GM19468 (cell line): ENCODE data around the gene SLC22A7.

Source experiments
- ATAC-seq: cut with Tn5 transposase; IDR thresholded peaks from one replicate; pipeline ENCODE4 v1.9.1; 2021; ENCODE audit warnings: mild to moderate bottlenecking, moderate library complexity, moderate number of reproducible peaks; ENCODE audit not compliant: unreplicated experiment; ENCODE audit errors: extremely low read depth

SLC22A7 gene

DNA sequence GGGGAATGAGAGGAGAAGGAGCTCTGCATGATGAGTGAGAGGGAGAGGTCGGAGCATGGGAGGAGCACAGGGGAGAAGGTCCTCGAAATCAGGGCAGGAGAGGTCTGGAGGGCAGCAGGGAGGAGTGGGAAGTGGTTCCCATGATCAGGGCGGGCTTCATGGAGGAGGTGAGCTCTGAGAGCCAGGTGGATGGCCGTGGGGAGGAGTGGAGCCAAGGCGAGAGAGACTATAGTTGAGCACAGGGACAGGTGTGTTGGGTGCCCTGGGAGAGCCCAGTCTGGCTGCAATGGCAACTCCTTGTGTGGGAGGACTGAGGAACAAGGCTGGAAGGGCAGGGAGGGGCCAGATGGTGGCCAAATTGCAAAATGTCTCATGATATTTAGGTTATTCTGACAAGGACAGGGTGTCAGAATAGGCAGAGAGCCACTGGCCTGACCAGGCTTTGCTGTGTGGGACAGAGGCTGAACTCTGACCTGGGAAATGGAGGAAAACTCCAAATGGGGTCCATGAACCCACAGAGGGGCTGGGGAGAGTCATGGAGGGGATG is 33.4 kb upstream of the SLC22A7 start:
- ATAC-seq, result no peak

- no peak for ATAC-seq
Observed at GRCh38 chr6:43265564-43265963, 32.5 kb upstream of the SLC22A7 start.

DNA sequence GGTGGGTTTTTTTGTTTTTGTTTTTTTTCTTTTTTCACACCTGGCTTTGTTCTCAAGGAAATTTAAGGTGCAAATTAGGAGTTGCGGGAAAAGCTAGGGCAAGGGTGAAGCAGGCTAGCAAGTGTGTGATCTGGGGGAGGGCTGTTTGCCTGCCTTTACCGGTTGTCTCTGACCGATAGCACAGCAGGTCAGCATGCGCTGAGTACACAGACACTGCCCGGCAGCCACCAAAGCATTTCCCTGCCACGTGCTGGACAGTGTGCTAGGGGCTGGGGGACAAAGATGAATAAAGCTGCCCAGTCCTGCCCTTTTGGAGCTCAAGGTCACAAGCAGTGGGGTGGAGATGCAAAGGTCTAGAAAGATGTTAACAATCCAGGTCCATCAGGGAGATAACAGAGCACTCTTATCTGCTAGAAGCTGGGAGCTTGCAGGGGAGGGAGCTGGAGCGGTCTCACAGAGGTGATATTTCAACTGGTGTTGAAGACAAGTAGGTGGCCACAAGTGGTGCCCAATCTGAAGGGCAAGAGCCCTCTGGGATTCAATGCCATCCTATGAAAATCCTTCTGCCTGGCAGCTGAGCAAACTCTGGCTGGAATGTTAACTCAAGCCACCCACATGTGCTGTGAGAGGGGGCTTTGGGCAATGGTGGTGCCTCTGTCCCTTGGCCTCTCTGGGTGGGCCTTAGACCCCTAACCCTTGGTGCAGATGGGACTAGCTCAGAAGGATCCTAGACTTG is 30.3 kb upstream of the SLC22A7 start:
- no peak for ATAC-seq

- no peak for ATAC-seq
Observed at GRCh38 chr6:43268355-43268700, 29.7 kb upstream of the SLC22A7 start.

DNA sequence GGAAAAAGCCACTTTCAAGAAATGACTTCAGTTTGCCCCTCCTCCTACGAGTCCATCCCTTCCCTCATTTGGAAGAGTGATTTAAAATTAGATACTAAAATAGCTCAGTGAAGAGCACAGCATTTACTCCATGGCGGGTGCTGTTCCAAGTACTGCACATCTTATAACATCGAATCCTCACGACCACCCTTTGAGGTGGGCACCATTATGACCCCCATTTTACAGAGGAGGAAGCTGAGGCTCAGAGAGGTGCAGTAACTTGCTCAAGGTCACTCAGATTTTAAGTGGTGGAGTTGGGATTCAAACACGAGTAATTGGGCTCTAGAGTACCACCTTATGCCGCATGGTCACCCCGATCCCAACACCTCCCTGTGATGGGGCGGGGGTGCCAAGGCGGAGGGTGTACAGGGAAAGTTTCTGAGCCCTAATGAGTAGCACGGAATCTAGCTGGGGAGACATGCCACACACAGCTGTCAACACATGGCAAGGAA is 29.2 kb upstream of the SLC22A7 start:
- ATAC-seq, result no peak

DNA sequence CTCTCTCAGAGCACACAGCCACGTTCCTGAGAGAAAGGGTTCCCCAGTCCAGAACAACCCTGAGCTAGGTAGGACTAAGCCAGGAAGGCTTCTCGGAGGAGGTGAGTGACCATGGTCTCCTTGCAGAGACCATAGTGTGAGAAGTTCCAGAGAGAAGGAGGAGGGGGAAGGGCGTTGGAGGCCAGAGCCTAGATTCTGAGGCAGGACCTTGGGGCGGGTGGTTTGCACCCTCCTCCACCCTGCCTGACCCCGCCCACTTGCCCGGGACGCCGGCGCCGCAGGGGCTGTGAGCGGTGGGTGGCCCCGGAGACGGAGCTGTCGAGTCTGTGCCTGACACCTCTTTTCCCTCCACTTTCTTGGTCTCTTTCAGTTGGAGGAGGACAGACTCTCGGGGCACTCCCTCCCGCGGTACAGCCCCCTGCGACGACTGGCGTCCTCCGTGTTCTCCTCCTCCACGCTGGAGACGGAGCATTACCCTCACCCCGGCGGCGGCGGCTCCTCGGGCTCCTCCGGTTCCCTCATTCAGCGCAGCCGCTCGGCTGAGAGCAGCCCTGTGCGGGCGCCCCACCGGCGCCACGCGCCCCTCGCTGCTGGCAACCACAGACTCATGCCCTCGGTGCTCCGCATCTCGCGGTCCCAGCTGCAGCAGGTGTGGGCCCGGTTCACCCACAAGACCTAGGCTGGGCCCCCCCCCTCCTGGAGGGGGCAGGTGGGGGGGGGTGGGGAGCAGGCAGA is 28.6 kb upstream of the SLC22A7 start:
- ATAC-seq, result no peak

- ATAC-seq, result no peak
Observed at GRCh38 chr6:43271103-43271815, 26.8 kb upstream of the SLC22A7 start.

DNA sequence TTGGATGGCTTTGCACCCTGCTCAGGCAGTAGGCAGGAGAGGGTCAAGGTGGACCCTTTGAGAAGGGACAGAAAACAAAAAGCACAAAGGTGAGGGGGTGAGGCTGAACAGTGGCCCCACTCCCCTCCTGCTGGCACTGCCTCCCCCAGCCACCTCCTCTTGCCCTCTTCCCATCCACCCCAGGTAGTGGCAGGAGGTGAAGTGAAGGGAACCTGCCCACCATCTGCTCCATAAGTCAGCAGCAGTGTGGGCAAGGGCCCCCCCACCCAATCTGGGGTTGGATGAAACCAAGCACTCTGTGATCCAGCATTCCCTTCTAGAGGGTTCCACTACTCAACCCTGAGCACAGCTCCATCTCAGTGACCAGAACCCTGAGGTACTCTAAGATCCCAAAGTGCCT is 26.1 kb upstream of the SLC22A7 start:
- ATAC-seq, result no peak

DNA sequence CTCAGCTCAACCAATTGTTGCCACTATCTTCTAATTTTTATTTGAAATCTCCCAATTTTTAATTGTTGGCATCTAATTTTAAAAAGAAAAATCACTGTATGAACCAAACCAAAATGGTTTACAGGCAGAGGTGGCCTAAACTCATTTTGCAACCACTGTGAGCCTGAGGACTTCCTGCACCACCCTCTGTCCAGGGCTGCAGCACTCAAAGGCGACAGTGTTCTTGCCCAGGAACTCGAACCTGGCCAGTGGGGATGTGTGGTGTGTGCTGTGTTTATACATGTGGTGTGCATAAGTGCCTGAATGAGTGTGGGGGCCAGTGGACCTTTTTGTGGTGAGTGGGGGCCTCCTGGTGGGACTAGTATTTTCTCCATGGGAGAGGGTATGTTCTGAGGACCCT is 24.4 kb upstream of the SLC22A7 start:
- ATAC-seq, result no peak

DNA sequence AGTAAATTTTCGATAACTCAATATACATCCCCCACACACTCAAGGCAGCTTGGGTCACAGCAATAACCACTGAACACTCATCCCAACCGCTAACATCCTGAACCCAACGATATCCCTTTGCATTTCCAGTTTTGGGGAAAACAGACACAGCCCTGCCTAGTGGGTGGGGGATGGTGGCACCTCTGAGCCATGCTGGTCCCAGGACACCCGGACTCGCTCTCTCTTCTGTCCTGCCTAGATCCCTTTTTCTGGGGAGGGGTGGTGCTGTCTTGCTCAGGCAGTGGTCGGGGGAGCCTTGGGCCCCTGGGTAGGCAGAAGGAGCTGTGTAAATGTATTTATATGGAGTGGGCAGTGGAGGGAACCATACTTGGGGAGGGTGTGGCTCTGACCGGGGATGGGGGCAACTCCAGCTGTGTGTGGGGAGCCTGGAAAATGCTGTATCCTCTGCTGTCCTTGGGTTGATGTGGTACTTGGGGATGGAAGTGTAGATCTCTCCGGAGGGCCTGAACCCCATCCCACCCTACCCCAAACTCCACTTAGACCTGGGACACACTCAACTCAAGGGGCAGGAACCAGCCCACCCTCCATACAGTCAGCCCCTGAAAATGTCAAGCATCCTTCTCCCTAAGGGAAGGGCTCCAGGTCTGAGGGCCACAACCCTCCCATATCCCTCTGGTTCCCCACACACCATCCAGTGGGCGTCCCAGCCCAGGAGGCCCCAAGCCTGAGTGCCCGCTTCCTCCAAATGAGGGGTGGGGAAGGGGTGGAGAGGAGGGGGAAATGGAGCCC is 23.7 kb upstream of the SLC22A7 start:
- ATAC-seq, result no peak

DNA sequence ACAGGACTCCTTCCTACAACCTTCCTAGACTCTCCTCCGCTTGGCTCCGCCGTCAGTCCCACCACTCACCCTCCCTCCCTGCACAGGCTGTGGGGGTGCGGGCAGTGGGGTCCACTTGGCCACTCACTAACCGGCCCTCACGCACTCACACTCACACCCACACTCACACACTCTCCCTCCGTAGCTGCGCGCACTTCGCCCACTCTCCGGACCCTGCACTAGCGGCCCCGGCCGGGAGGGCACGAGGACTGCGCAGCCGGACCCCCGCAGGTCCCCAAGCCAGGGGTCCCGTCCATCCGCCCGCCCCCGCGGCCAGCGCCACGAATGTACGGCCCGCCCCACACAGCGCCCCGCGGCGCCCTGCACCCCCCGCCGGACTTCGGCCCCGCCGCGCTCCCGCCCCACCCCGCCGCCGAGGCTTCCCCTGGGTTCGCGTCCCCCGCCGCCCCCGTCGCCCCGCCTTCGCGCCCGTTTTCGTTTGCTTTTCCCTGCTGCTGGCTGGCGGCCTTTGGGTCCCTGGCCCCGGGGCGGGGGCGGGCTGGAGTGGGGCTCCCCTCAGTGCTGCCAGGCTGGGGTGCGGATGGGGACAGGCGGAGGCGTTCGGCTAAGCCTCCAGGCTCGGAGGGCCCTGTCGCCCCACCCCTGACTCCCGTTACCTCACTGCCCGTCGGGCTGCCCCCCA is 23.0 kb upstream of the SLC22A7 start:
- no peak for ATAC-seq

DNA sequence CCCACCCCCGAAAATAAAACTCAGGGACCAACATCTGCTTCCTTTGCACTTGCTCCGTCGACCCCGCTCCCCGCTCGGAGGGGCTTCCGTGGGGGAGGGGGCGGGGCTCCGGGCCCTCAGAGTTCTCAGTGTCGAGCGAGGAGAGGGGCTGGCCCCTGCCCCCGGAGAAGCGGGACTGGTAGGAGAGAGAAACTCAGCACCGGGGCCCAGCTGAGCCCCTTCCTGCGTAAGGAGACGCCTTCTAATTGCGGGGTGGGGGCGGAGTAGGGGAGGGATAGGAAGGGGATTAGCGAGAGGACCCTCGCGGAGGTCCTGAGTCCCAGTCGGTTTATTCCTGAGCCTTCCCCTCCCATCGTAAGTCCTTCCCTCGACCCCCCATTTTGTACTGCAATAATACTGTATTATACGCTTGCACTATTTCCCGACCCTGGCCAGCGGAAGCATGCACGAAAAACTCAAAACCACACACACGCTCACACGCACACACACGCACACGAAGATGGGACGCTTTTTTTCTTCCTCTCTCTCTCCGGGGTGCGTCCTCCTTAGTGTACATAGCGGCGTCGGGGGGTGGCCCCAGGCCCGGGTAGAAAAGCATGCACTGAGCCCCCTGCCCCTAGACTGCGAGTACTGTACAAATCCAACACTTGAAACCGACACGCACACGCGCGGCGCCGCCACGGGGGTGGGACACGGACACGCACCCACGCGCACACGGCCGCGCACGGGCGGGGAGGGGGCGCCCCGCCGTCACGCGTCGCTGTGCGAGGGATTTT is 22.1 kb upstream of the SLC22A7 start:
- no peak for ATAC-seq

GRCh38 chr6:43276577-43277305 is 21.3 kb upstream of the SLC22A7 start:
- no peak for ATAC-seq

DNA sequence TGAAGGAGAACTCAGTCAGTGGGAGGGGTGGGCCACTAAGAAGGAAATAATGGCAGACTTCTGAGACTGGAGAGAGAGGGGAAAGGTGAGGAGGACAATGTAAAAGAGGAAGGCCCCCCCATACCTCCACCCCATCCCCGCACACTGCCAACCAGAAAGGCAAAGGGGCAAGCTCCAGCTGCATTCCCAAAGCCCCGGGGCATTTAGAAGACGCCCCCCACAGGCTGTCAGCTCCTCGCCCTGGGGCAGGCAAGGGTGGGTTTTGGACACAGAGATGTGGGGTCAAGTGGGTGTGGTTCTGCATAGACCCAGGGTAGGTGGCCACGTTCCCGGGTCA is 20.8 kb upstream of the SLC22A7 start:
- no peak for ATAC-seq

- ATAC-seq, result no peak
Observed at GRCh38 chr6:43277643-43278523, 20.2 kb upstream of the SLC22A7 start.

DNA sequence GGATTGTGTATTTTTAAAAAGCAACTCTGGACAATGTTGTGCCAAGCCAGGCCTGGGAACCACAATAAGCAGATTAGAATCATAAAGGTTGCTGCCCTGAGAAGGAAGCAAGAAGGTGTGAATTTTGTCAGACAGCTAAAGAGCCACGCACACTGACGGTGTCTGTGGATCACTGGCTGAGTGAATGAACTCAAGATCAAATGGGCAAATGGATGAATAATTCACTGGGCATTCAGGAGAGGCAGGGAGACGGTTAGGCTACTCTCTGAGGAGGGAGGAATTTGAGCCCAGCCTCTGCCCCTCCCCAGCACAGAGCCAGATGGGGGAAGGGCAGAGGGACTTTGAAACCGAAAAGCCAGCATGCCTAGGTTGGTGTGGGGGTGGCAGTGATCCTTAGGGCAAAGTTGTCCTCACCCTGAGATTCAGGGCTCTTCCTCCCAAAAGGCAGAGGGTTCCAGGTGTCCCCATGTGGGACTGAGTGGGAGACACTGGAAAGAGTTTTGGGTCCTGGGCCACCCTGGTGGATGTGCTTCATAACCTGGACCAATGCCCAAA is 19.5 kb upstream of the SLC22A7 start:
- no peak for ATAC-seq

- no peak for ATAC-seq
Observed at GRCh38 chr6:43280234-43280633, 17.8 kb upstream of the SLC22A7 start.
